Smooth muscle cell of the brain vasculature (primary cell): Measurements from ENCODE around the gene PUS7.
"Not testable (repeated sequence)": the region's sequence is repeated elsewhere in the genome, so short reads cannot be mapped to it uniquely, and the experiment has no call there.

Experiments
- DNase-seq: peaks from one replicate; pipeline ENCODE4 v3.0.0-alpha.2; 2012; ENCODE audit warnings: low read depth, low spot score

Gene PUS7

DNA sequence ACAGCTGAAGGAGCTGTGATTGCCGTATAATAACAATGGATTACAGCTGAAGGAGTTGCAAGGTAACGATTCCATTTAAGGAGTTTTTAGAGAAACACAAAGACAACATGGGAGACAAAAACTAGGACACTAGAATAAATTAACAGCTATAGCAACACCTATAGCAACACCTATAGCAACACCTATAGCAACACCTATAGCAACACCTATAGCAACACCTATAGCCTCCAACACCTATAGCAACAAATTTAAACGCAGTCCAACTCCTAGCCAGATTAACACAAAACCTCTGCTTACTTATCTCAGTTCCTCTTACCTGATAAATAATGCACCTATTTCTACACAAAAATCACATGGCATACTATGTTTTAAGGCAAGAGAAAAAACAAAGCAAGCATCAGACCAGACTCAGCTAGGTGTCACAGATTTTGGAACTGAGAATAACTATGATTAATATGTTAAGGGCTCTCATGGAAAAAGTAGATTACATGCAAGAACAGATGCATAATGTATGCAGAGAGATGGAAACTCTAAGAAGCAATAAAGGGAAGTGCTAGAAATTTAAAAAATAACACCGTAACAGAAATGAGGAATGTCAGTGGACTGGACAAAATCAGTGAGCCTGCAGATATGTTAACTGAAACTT, 77.6 kb downstream of the PUS7 start:
- no peak for DNase-seq

DNA sequence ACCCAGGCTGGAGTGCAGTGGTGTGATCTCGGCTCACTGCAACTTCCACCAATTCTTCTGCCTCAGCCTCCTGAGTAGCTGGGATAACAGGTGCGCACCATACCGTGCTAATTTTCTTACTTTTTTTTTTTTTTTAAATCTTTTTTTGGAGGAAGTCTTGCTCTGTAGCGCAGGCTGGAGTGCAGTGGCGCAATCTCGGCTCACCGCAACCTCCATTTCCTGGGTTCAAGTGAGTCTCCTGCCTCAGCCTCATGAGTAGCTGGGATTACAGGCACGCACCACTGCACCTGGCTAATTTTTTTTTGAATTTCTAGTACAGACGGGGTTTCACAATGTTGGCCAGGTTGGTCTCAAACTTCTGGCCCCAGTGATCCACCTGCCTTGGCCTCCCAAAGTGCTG, 79.9 kb downstream of the PUS7 start:
- not testable (repeated sequence) for DNase-seq

DNA sequence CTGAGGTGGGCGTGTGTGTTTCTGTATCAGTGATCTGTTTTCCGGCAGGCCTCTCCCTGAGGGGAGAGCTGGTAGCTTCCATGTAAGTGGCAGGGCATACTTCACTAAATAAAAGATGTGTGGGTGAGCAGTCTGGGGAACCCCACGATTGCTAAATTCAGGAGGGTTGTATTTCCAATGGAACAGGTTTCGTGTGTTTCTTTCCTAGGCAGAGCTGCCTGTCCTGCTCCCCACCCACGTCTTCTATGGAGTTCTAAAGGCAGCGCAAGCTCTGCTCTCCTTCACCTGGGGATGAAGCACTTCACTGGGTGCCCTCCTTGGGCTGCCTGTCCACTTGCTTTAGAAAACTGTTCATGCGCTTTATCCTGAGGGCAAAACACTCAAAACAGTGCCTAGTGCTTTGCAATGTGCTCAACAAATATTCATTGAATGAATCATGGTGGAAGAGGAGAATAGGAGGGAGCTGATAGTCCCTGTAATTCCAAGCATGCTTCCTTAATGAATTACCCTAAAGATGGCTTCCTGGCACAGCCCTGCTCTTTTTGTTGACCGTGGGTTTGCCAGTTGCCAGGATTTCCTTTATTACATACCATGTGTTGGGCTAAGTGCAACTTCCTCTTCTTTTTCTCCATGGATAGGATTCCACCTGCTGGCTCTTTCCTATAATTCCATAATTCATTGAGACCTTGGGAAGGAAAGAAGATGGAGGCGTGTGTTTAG, 82.7 kb downstream of the PUS7 start:
- no peak for DNase-seq

DNA sequence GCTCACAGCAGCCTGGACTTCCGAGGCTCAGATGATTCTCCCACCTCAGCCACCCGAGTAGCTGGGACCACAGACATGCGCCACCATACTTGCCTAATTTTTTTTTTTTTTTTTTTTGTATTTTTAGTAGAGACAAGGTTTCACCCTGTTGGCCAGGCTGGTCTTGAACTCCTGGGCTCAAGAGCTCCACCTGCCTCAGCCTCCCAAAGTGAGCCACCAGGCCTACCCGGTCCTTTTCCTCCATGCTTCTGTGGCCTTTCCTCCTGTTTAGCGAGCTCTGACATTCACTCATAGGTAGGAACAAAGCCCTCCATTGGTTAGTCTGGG, 83.3 kb downstream of the PUS7 start:
- DNase-seq, result no peak

DNA sequence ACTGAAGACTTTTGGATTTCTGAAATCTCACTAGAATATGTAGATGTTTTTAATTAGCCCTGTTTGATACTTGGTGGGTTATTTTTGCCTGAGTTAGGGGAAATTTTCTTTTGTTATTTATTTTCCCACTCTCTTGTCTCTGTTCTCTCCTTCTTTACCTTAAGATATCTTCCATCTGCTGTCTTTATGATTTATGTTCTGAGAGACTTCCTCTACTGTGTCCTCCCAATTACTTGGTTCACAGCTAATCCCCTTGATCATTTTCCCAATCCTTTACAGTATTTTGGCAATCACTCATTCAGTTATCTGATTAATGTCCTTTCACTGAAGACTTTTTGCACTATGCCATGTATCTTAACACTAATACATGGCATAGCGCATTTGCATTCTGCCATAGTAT, 83.8 kb downstream of the PUS7 start:
- DNase-seq, result no peak

DNA sequence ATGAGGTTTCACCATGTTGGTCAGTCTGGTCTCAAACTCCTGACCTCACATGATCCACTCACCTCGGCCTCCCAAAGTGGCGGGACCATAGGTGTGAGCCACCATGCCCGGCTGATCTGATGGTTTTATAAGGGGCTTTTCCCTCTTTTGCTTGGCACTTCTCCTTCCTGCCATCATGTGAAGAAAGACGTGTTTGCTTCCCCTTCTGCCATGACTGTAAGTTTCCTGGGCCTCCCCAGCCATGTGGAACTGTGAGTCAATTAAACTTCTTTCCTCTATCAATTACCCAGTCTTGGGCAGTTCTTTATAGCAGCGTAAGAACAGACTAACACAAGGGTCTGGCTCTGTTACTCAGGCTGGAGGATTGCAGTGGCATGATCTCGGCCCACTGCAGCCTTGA, 84.7 kb downstream of the PUS7 start:
- not testable (repeated sequence) for DNase-seq

DNA sequence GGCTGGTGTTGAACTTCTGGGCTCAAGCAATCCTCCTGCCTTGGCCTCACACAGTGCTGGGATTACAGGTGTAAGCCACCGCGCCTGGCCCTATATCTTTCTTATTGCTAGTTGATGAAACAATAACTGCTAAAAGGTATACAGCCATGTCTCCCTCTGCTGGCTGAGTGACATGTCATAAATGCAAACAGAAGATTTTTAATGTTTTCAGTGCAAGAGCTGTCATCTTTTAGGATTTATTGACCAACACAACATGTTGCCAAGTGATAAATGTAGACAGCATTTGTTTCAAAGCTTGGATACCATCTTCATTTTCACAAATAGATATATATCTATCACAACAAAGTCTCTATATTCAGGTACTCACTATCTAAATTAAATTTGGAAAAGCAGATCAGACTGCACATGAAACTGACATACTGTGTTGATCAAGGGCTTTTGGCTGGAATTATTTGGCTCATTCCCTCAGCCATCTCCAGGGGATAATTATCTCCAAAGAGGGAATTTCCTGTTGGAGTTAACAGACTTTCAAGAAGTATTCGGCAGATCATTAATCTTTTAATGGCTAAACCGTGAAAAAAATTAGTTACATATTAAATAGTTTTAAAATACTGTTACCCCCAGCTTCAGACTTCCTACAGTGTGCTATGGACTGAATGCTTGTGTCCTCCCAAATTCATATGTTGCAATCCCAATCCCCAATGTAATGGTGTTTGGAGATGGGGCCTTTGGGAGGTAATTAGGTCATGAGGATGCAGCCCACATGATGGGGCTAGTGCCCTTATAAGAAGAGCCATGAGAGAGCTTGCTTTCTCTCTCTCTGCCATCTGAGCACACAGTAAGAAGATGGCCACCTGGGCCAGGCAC, 92.1 kb downstream of the PUS7 start:
- DNase-seq, result no peak

DNA sequence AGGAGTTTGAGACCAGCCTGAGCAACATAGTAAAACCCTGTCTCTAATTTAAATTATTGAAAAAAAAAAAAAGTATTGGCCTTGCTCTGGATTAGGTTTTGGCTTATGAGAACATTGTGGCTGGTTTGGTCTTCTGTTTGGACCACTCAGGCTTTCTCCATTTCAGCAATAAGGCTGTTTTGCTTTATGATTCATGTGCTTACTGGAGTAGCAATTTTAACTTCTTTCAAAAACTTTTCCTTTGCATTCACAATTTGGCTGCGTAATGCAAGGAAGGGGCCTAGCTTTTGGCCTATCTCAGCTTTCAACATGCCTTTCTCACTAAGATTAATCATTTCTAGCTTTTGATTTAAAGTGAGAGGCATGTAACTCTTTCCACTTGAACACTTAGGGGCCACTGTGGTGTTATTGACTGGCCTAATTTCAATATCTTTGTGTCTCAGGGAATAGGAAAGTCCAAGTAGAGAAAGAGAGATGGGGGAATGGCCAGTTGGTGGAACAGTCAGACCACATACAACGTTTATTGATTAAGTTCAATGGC, 95.4 kb downstream of the PUS7 start:
- no peak for DNase-seq

DNA sequence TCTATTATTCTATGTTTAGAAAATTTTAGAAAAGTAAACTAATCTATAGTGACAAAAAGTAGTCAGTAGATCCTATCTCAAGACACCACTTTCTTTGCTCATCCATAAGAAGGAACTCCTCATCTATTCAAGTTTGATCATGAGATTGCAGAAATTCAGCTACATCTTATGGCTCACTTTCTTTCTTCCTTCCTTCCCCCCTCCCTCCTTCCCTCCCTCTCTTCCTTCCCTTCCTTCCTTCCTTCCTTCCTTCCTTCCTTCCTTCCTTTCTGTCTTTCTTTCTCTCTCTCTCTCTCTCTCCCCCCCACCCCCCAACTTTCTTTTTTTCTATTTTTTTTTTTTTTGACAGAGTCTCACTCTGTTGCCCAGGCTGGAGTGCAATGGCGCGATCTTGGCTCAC, 98.1 kb downstream of the PUS7 start:
- DNase-seq, result no peak

DNA sequence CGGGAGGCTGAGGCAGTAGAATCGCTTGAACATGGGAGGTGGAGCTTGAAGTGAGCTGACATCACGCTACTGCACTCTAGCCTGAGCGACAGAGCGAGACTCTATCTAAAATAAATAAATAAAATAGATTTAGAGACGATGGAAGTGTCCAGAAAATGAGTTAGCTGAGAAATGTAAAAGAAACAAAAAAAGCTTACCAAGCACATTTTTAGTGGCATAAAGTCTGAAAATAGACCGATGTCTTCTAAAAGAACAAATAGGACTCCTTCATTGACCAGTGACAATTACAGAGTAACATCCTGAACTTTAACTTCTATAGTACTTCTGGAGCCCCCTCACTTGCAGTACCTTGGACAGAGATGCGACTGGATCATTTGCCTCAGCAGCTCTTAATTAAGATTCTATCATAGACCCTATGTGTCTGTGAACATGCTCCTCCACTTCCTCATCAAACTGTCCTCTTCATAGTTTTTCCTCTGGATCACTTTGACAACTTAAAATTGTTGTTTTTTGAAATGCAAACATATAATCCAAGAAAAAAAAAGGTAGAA, 108.1 kb downstream of the PUS7 start:
- no peak for DNase-seq

DNA sequence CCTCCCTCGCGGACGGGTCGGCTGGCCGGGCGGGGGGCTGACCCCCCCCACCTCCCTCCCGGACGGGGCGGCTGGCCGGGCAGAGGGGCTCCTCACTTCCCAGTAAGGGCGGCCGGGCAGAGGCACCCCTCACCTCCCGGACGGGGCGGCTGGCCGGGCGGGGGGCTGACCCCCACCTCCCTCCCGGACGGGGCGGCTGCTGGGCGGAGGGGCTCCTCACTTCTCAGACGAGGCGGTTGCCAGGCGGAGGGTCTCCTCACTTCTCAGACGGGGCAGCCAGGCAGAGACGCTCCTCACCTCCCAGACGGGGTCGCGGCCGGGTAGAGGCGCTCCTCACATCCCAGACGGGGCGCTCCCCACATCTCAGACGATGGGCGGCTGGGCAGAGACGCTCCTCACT, 111.3 kb downstream of the PUS7 start:
- DNase-seq, result not testable (repeated sequence)

DNA sequence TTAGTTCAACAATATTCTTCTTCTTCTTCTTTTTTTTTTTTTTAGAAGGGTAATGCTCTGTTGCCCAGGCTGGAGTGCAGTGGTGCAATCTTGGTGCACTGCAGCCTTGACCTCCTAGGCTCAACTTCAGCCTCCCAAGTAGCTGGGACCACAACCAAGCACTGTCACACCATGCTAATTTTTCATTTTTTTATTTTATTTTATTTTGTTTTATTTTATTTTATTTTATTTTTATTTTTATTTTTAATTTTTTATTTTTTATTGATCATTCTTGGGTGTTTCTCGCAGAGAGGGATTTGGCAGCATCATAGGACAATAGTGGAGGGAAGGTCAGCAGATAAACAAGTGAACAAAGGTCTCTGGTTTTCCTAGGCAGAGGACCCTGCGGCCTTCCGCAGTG, 112.3 kb downstream of the PUS7 start:
- not testable (repeated sequence) for DNase-seq

DNA sequence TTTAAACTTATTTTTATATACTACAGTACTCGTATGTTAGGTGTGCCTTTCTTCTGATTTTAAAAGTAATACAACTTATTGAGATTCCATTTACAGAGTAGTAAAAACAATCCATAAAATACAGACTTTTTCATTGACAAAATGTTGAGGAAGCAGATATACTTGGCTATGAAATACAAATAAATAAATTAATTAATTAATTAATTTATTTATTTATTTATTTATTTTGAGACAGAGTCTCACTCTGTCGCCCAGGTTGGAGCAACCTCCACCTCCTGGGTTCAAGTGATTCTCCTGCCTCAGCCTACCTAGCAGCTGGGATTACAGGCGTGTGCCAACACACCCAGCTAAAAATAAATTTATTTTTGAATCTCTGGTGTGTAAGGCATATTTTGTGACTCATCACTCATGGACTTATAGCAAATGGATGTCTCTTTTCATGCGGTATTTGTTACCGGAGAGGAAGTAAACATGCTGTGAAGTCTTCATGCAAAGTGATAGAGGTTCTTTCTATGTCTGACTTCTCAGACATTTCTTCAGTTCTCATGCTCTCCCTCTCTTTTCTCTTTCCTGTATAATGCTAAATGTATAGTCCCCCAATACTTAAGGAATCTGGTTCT, 113.2 kb downstream of the PUS7 start:
- no peak for DNase-seq
